Neural cell (in vitro differentiated cells): ENCODE data around the gene NSMCE1.

Experiments
- CTCF ChIP-seq: fragments of 450-650 bp; IDR thresholded peaks from 2 replicates; pipeline ENCODE4 v1.5.1; 2014; ENCODE audit warnings: antibody characterized with exemption, mild to moderate bottlenecking, moderate library complexity; ENCODE audit not compliant: poor library complexity, severe bottlenecking
- EP300 ChIP-seq: fragments of 450-650 bp; conservative IDR thresholded peaks from 2 replicates; pipeline ENCODE4 v1.6.1; 2014; ENCODE audit warnings: antibody characterized with exemption, mild to moderate bottlenecking, moderate library complexity; ENCODE audit not compliant: poor library complexity, severe bottlenecking
- EZH2 ChIP-seq: fragments of 200-600, 300-800 bp; shearing (Covaris generic), sonication (generic); IDR thresholded peaks from 2 replicates; pipeline ENCODE4 v1.6.1; 2014; ENCODE audit warnings: antibody characterized with exemption, low read length, borderline replicate concordance, mild to moderate bottlenecking; ENCODE audit not compliant: insufficient read depth, poor library complexity, severe bottlenecking

DNA sequence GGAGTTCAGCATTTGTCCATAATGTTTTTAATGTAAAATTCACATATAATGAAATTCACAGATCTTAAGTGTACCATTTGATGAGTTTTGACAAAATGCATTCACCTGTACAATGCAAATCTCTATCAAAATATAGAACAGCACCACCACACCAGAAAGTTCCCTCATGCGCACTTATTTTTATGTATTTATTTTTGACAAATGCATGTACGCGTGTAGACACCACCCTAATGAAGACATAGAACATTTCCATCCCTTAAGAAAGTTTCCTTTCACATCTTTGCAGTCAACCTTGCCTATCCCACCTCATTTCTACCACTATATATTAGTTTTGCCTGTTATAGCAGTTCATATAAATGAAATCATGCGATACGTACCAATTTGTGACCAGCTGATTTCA is 29.6 kb upstream of the NSMCE1 start:
- no peak for TF ChIP-seq CTCF
- no peak for TF ChIP-seq EP300
- no peak for TF ChIP-seq EZH2
